ENCODE results near the gene SARNP.

Gene SARNP

DNA sequence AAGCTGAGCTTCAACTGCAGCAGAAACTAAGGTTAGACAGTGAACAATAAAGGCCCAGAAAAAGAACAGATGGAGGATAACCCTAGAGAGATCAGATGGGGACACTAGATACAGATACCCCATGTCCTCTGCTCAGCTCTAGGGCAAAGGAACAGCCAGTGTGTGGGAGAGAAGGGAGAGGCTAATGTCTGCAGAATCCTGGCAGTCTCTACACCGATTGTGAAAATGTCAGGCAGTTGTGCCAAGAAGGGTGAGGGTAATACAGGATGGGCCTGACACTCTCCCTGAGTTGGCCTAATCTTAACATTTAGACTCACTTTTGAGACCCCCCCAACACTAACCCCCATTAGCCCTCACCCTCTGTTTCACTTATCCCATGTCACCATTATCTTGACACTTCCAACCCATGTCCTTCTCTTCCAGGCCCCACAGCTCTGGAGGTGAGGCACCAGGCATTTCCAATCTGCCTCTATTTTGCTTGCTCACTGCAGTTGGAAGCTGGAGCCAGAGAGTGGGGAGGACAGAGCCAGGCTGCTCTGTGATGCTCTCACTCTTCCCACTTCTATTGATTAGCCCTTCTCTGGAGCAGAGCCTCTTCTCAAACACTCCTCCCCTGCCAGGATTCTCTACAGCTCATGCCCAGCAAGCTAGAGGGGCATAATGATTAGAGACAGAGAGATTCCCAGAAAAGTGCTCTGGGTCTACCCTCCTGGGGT, 104.7 kb downstream of the SARNP start:
- in situ Hi-C loops (cut with MboI; ENCODE audit: low sequenced_read_pairs, unreplicated experiment), result no loop called here
- no peak for DNase-seq (ENCODE audit: low spot score)
- no peak for TF ChIP-seq CTCF (IDR thresholded peaks at IDR 0.05; ENCODE audit: borderline replicate concordance, control extremely low read depth, extremely low read depth, insufficient read depth, missing control alignments)

DNA sequence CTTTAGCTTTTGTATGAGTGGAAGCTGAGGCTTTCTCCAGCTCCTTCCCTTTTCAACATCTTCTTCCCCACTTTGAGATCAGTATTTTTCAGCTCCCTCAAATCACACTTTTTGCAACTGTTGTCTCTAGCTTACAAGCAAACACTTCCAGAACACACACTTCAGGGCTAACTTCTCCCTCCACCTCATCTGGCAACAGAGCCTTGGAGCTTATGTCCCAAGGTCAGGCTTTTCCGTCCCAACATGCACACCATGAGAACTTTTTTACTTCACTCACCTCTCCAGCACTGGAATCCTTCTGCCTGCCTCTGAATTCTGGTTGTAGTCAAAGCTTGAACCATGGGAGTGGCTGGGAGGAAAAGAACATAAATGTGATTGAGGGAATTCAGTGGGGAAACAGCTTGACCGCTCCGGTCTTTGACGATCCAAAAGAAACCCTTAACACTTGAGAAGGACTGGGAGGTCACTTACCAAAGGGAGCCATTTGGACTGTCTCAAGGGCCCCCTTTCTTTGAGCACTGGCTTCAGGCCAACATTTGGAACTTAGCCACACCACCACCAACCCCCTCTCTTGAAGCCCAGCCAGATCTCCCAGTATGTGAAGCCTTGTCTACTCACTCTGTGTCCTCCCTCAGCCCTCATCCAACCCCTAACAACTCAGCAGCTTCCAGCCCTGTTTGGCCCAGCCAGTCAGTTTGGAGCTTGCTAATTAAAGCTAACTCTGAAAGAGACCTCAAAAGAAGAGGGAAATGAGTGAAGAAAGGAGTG, 105.6 kb downstream of the SARNP start:
- DNase-seq (ENCODE audit: low spot score), result no peak
- no peak for TF ChIP-seq CTCF (IDR thresholded peaks at IDR 0.05; ENCODE audit: borderline replicate concordance, control extremely low read depth, extremely low read depth, insufficient read depth, missing control alignments)
- in situ Hi-C loops (cut with MboI; ENCODE audit: low sequenced_read_pairs, unreplicated experiment), result no loop called here

GRCh38 chr12:55708695-55709233, 108.8 kb downstream of the SARNP start:
- TF ChIP-seq CTCF (IDR thresholded peaks at IDR 0.05; ENCODE audit: borderline replicate concordance, control extremely low read depth, extremely low read depth, insufficient read depth, missing control alignments), result no peak
- in situ Hi-C loops (cut with MboI; ENCODE audit: low sequenced_read_pairs, unreplicated experiment), result no loop called here
- no peak for DNase-seq (ENCODE audit: low spot score)

DNA sequence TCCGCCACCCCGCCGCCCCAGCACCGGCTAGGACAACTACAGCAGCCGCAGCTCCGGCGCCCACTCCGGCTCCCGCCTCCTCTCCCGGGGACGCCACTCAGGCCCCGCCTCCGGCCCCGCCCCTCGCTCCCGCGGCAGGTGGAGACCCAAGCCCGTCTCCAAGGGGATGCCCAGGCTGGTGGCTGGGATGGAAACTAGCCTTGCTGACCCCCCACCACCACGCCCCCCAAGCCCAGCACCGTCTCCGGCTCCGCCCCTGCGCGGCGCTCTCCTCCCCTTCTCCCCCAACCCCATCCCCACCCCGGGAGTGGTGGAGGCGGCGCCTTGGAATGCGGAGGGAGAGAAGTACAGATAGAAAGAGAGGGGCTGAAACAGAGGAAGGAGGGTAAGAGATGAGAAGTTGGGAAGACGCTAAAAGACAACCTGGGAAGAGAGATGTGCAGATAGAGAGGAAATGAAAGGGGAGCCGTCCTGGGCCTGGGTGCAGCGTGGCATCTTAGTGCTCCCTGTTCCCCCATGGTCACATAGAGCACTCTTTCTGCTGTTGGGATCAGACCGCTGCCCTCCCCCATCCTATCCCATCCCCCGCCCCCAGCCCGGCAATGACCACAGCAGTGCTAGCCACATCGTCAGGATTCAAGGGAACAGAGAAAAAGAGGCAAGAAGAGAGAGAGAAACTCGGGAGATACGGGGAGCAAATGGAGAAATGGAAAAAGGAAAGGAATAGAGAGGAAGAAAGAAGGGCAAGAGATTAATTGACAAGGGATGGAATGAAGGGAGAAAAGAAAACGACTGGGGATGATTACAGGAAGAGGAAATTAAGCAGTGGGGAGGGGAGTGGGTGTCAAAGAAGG, 109.5 kb downstream of the SARNP start, which contains the start of gene ITGA7:
ITGA7 (minus strand) TSS at position 64 of the 854 bp plus-strand sequence. CDS start 222 bp downstream, outside the sequence.
- in situ Hi-C loops (cut with MboI; ENCODE audit: low sequenced_read_pairs, unreplicated experiment), result no loop called here
- TF ChIP-seq CTCF (IDR thresholded peaks at IDR 0.05; ENCODE audit: borderline replicate concordance, control extremely low read depth, extremely low read depth, insufficient read depth, missing control alignments), result no peak
- DNase-seq (ENCODE audit: low spot score), result peak; percentile 86

Data from GM13976 (cell line).